Upper lobe of left lung (tissue), 4 donors: ENCODE results near the gene GTPBP2.

Experiments used
- EP300 ChIP-seq, 4 donors: sonication (generic); formaldehyde crosslinking; IDR thresholded peaks; one replicate each; pipeline ENCODE4 v1.5.1; 2017; ENCODE audit warnings: antibody characterized with exemption in 4 of 4, control low read depth in 2 of 4
- POLR2A ChIP-seq, 4 donors: fragments of 450-650 bp; IDR thresholded peaks; one replicate each; pipeline ENCODE4 v1.5.1; 2016 to 2017; ENCODE audit warnings: antibody characterized with exemption in 4 of 4, mild to moderate bottlenecking in 2 of 4
- TF ChIP-seq, protein P1 (sequence below), 6 experiments: fragments of 450-650 bp in 4 of 6; fragments of 200-600 bp in 2 of 6; sonication (generic) in 2 of 6; IDR thresholded peaks; one replicate each; pipeline ENCODE4 v1.5.1; 2016 to 2019; ENCODE audit warnings: antibody characterized with exemption in 6 of 6

DNA sequence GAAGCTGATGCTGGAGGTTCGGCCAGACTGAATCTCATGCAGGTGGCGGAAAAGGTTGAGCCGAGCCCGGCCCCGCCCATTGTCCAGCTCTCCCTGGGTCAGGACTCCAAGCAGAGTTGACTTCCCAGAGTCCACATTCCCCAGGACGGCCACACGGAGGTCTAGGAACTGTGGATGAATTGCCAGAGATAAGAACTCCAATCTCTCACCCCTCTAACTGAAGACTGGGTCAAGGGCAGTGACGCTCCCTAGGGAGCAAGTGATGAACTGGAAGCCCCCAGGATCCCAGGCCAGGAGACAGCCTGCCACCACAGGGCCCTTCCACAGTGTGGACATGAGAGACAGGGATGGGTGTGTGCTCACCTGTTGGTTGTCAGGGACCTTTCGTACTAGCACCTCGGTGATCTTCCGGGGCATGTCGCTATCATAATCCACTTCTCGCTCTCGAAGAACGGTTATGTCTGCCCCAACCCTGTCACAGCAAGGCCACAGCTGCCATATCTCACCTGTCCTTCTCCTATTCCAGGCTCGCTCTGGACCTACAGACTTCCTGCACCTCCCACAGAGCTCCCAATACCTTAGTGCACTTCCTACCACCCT, 3.6 kb downstream of the GTPBP2 start:
- TF ChIP-seq, protein P1, sequence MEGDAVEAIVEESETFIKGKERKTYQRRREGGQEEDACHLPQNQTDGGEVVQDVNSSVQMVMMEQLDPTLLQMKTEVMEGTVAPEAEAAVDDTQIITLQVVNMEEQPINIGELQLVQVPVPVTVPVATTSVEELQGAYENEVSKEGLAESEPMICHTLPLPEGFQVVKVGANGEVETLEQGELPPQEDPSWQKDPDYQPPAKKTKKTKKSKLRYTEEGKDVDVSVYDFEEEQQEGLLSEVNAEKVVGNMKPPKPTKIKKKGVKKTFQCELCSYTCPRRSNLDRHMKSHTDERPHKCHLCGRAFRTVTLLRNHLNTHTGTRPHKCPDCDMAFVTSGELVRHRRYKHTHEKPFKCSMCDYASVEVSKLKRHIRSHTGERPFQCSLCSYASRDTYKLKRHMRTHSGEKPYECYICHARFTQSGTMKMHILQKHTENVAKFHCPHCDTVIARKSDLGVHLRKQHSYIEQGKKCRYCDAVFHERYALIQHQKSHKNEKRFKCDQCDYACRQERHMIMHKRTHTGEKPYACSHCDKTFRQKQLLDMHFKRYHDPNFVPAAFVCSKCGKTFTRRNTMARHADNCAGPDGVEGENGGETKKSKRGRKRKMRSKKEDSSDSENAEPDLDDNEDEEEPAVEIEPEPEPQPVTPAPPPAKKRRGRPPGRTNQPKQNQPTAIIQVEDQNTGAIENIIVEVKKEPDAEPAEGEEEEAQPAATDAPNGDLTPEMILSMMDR (IDR thresholded peaks at IDR 0.05): no peak
- TF ChIP-seq EP300 (IDR thresholded peaks at IDR 0.05) (no peak), POLR2A (IDR thresholded peaks at IDR 0.05) (no peak)
